Spleen (tissue), 7 donors: ENCODE data around the gene CC2D1B.

Source experiments
- POLR2A ChIP-seq, 3 donors: fragments of 450-650 bp; IDR thresholded peaks; one replicate each; pipeline ENCODE4 v1.5.1; 2017; ENCODE audit warnings: antibody characterized with exemption in 3 of 3, mild to moderate bottlenecking in 1 of 3
- POLR2AphosphoS5 ChIP-seq, 3 donors: sonication (generic); formaldehyde crosslinking; IDR thresholded peaks; one replicate each; pipeline ENCODE4 v1.5.1; 2017; ENCODE audit warnings: antibody characterized with exemption in 3 of 3
- TF ChIP-seq, protein P1 (sequence below), 11 experiments: fragments of 200-600 bp in 7 of 11; fragments of 450-650 bp in 4 of 11; sonication (generic) in 4 of 11; IDR thresholded peaks in 8 of 11; conservative IDR thresholded peaks in 3 of 11; 1 replicate in 7 of 11; 2 replicates in 4 of 11; pipeline versions ENCODE4 v1.4.0 to v1.8.0; 2016 to 2021; ENCODE audit warnings: antibody characterized with exemption in 11 of 11, inconsistent platforms in 4 of 11, mild to moderate bottlenecking in 1 of 11
- donor health status: DM: no; HTN: no; CAD: no; lungs with moderate emphysema.
- donor health status: DM: no; HTN: no; CAD: no.
- donor health status: DM: no; HTN: no; CAD: no.

DNA sequence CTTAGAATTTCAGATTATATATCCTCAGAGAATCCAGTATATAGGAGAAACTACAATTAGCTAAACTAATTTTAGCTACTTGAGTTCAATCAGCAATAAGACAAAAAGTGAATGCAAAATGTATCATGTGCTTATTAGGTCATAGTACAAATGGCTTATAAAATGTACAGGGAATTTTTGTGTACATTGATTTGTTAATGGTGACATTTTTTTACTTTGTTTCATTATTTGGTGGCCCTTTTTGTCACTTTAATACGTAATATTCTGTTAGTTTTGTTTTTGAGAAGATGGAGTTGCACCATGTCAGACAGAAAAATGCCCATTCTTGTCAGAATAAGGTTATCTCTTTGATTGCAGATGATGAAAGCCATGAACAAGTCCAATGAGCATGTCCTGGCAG lies 33.6 kb downstream of the CC2D1B start:
- TF ChIP-seq, protein P1, sequence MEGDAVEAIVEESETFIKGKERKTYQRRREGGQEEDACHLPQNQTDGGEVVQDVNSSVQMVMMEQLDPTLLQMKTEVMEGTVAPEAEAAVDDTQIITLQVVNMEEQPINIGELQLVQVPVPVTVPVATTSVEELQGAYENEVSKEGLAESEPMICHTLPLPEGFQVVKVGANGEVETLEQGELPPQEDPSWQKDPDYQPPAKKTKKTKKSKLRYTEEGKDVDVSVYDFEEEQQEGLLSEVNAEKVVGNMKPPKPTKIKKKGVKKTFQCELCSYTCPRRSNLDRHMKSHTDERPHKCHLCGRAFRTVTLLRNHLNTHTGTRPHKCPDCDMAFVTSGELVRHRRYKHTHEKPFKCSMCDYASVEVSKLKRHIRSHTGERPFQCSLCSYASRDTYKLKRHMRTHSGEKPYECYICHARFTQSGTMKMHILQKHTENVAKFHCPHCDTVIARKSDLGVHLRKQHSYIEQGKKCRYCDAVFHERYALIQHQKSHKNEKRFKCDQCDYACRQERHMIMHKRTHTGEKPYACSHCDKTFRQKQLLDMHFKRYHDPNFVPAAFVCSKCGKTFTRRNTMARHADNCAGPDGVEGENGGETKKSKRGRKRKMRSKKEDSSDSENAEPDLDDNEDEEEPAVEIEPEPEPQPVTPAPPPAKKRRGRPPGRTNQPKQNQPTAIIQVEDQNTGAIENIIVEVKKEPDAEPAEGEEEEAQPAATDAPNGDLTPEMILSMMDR (IDR thresholded peaks at IDR 0.05 in 8 of 11, conservative IDR thresholded peaks at IDR 0.05 in 3 of 11), result no peak
- TF ChIP-seq POLR2A (IDR thresholded peaks at IDR 0.05) (no peak), POLR2AphosphoS5 (IDR thresholded peaks at IDR 0.05) (no peak)
